ENCODE results near the gene TNFAIP3. TPM values are rescaled to one million over a fixed set of nuclear protein-coding genes. Genes with fewer than 3 reads are reported as not detected.

Gene TNFAIP3
- total and polyA plus RNA-seq, 2 donors = 17.0 to 25.3 TPM

- Histone ChIP-seq H3K4me1 (ENCODE audit: insufficient read depth) (no peaks in the 10 kb centered on the region), H3K4me3 (ENCODE audit: low read depth, low read length) (no peak overlapping the region), H3K36me3 (ENCODE audit: insufficient read depth) (no peaks in the 10 kb centered on the region), H3K27ac (ENCODE audit: low read depth) (no peak overlapping the region)
- no peak for DNase-seq (ENCODE audit: extremely low spot score)
- 98% methylated on average over 3 of the region's 3 CpGs for WGBS
Observed at GRCh38 chr6:137896647-137897046, 29.6 kb downstream of the TNFAIP3 start.

- no peak overlapping the region for H3K27ac ChIP-seq (ENCODE audit: low read depth)
- DNase-seq (ENCODE audit: extremely low spot score) = no peak
- no peaks in the 10 kb centered on the region for H3K36me3 ChIP-seq (ENCODE audit: insufficient read depth)
- H3K4me1 ChIP-seq (ENCODE audit: insufficient read depth) = no peaks in the 10 kb centered on the region
- H3K4me3 ChIP-seq (ENCODE audit: low read depth, low read length) = no peak overlapping the region
- 65% methylated on average over 2 of the region's 2 CpGs for WGBS
Observed at GRCh38 chr6:137900815-137901214, 33.8 kb downstream of the TNFAIP3 start.

DNA sequence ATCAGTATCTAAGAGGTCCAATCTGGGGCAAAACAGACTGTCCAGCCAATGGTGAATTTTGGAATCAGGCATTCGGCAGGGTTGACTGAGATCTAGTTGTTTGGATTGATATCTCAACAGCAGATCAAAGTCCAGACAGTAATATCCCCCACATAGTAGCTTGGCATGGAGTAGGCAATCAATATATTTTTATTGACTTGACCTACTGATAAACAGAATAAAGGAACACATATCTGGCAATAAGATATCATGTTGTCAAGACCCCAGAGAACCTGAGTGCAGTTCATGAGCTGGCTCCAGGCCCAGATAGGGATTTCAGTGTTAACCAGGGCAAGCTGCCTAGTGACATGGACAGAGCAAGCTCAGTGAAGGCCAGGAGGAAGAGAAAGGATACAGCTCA is 34.4 kb downstream of the TNFAIP3 start:
- no peak for DNase-seq (ENCODE audit: extremely low spot score)
- Histone ChIP-seq H3K27ac (ENCODE audit: low read depth) (no peak overlapping the region), H3K4me3 (ENCODE audit: low read depth, low read length) (no peak overlapping the region), H3K4me1 (ENCODE audit: insufficient read depth) (no peaks in the 10 kb centered on the region), H3K36me3 (ENCODE audit: insufficient read depth) (no peaks in the 10 kb centered on the region)
- 51% methylated on average over 1 of the region's 1 CpG for whole genome bisulfite sequencing

- DNase-seq (ENCODE audit: extremely low spot score) = no peak
- Histone ChIP-seq H3K36me3 (ENCODE audit: insufficient read depth) (no peaks in the 10 kb centered on the region), H3K4me1 (ENCODE audit: insufficient read depth) (no peaks in the 10 kb centered on the region), H3K27ac (ENCODE audit: low read depth) (no peak overlapping the region), H3K4me3 (ENCODE audit: low read depth, low read length) (no peak overlapping the region)
- 81% methylated on average over 1 of the region's 1 CpG for WGBS
Observed at GRCh38 chr6:137902699-137903098, 35.6 kb downstream of the TNFAIP3 start.

DNA sequence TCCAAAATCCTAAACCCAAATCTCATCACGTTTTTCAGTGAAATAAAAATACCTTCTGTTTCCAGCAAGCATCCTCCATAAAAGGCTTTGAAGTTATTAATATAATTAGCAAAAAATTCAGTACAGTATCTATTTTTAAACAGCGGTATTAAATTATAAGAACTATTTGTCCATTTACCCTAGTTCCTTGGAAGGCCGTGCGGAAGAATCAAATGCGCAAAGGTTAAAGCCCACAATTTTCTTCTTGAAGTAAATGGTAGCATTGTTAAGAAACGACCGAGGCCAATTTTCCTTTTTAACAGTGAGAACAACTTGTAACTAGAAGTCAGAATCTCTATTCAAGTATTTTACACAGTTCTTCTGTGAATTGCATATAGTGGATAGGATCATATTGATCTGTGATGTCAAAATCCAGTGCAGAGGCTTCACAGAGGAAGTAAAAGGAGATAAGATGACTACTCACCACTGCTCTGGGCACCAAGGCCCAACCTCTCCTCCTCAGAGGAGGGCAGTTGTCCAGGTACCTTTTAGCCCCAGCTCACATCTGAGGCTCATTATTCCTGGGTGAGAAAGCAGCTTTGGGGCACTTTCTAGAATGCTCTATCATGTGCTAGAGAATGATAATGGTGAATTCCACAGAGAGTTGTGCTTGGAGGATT is 36.3 kb downstream of the TNFAIP3 start:
- no peak overlapping the region for H3K4me3 ChIP-seq (ENCODE audit: low read depth, low read length)
- no peak overlapping the region for H3K27ac ChIP-seq (ENCODE audit: low read depth)
- 91% methylated on average over 7 of the region's 7 CpGs for WGBS
- H3K36me3 ChIP-seq (ENCODE audit: insufficient read depth) = no peaks in the 10 kb centered on the region
- no peak for DNase-seq (ENCODE audit: extremely low spot score)
- no peaks in the 10 kb centered on the region for H3K4me1 ChIP-seq (ENCODE audit: insufficient read depth)

- no peak for DNase-seq (ENCODE audit: extremely low spot score)
- 92% methylated on average over 12 of the region's 12 CpGs for WGBS
- Histone ChIP-seq H3K4me1 (ENCODE audit: insufficient read depth) (no peaks in the 10 kb centered on the region), H3K36me3 (ENCODE audit: insufficient read depth) (no peaks in the 10 kb centered on the region), H3K4me3 (ENCODE audit: low read depth, low read length) (no peak overlapping the region), H3K27ac (ENCODE audit: low read depth) (no peak overlapping the region)
Observed at GRCh38 chr6:137903933-137904821, 37.1 kb downstream of the TNFAIP3 start.

GRCh38 chr6:137904822-137905617 is 38.0 kb downstream of the TNFAIP3 start:
- Histone ChIP-seq H3K4me3 (ENCODE audit: low read depth, low read length) (no peak overlapping the region), H3K36me3 (ENCODE audit: insufficient read depth) (no peaks in the 10 kb centered on the region), H3K4me1 (ENCODE audit: insufficient read depth) (no peaks in the 10 kb centered on the region), H3K27ac (ENCODE audit: low read depth) (no peak overlapping the region)
- no peak for DNase-seq (ENCODE audit: extremely low spot score)
- 62% methylated on average over 11 of the region's 11 CpGs for WGBS

GRCh38 chr6:137906020-137906472 is 39.0 kb downstream of the TNFAIP3 start:
- no peak overlapping the region for H3K27ac ChIP-seq (ENCODE audit: low read depth)
- H3K4me1 ChIP-seq (ENCODE audit: insufficient read depth) = no peaks in the 10 kb centered on the region
- no peak for DNase-seq (ENCODE audit: extremely low spot score)
- H3K36me3 ChIP-seq (ENCODE audit: insufficient read depth) = no peaks in the 10 kb centered on the region
- H3K4me3 ChIP-seq (ENCODE audit: low read depth, low read length) = no peak overlapping the region
- 80% methylated on average over 1 of the region's 1 CpG for WGBS

DNA sequence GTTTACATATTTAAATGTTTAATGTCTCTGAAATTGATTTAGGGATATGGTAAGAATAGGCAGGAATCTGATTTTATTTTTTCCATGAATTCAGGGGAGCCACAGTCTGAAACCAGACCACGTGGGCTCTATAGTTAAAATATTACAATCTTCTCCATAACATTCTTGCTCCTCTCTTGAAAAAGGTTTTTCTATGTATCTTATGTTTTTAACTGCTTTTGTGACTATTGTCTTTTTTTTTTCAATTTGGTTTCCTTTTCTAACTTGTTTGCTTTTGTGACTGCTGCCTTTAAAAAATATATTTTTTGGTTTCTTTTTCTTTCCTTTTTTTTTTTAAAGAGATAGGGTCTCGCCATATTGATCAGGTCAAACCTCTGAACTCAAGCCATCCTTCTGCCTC is 40.1 kb downstream of the TNFAIP3 start:
- no peaks in the 10 kb centered on the region for H3K36me3 ChIP-seq (ENCODE audit: insufficient read depth)
- H3K27ac ChIP-seq (ENCODE audit: low read depth) = no peak overlapping the region
- WGBS = 81% methylated on average over 2 of the region's 2 CpGs
- no peak for DNase-seq (ENCODE audit: extremely low spot score)
- H3K4me1 ChIP-seq (ENCODE audit: insufficient read depth) = no peaks in the 10 kb centered on the region
- no peak overlapping the region for H3K4me3 ChIP-seq (ENCODE audit: low read depth, low read length)

GRCh38 chr6:137909533-137909932 is 42.5 kb downstream of the TNFAIP3 start:
- WGBS = 84% methylated on average over 3 of the region's 3 CpGs
- Histone ChIP-seq H3K4me3 (ENCODE audit: low read depth, low read length) (no peak overlapping the region), H3K27ac (ENCODE audit: low read depth) (no peak overlapping the region), H3K4me1 (ENCODE audit: insufficient read depth) (no peaks in the 10 kb centered on the region), H3K36me3 (ENCODE audit: insufficient read depth) (no peaks in the 10 kb centered on the region)
- no peak for DNase-seq (ENCODE audit: extremely low spot score)

- Histone ChIP-seq H3K4me1 (ENCODE audit: insufficient read depth) (no peaks in the 10 kb centered on the region), H3K4me3 (ENCODE audit: low read depth, low read length) (no peak overlapping the region), H3K36me3 (ENCODE audit: insufficient read depth) (no peaks in the 10 kb centered on the region), H3K27ac (ENCODE audit: low read depth) (no peak overlapping the region)
- 79% methylated on average over 1 of the region's 1 CpG for WGBS
- DNase-seq (ENCODE audit: extremely low spot score) = no peak
Observed at GRCh38 chr6:137910424-137910834, 43.4 kb downstream of the TNFAIP3 start.

GRCh38 chr6:137910843-137911456 is 43.9 kb downstream of the TNFAIP3 start:
- Histone ChIP-seq H3K4me3 (ENCODE audit: low read depth, low read length) (no peak overlapping the region), H3K27ac (ENCODE audit: low read depth) (no peak overlapping the region), H3K4me1 (ENCODE audit: insufficient read depth) (no peaks in the 10 kb centered on the region), H3K36me3 (ENCODE audit: insufficient read depth) (no peaks in the 10 kb centered on the region)
- no peak for DNase-seq (ENCODE audit: extremely low spot score)
- 85% methylated on average over 6 of the region's 6 CpGs for WGBS

DNA sequence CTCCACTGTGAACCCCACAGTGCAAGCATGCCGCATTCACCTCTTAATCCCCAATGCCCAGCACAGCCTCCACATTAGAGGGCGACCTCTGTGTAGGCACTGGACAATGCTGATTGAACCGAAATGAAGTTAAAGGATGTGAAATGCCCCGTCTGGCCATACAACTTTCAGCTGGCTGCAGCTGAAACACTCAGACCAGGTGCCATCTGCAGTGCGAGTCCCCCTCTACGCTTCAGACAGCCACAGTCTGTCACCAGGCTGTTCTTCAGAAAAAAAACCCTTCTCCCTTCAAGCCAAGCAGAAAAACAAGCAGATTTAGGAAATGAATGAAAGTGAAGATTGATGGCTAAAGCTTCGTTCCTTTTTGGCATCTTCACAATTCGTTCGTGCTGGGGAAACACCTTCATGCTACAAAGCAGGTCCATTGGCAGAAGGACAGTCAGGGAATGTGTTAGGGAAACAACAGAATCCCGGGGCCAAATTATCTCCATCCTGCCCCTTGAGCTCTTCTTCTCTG is 44.7 kb downstream of the TNFAIP3 start:
- WGBS = 75% methylated on average over 10 of the region's 10 CpGs

More for the DNA sequence above, 44.7 kb downstream of the TNFAIP3 start:
- no peaks in the 10 kb centered on the region for H3K36me3 ChIP-seq (ENCODE audit: insufficient read depth)
- H3K4me3 ChIP-seq (ENCODE audit: low read depth, low read length) = no peak overlapping the region
- no peaks in the 10 kb centered on the region for H3K4me1 ChIP-seq (ENCODE audit: insufficient read depth)
- DNase-seq (ENCODE audit: extremely low spot score) = no peak
- no peak overlapping the region for H3K27ac ChIP-seq (ENCODE audit: low read depth)
